ENCODE measurements around the gene OBI1.

The OBI1 gene

DNA sequence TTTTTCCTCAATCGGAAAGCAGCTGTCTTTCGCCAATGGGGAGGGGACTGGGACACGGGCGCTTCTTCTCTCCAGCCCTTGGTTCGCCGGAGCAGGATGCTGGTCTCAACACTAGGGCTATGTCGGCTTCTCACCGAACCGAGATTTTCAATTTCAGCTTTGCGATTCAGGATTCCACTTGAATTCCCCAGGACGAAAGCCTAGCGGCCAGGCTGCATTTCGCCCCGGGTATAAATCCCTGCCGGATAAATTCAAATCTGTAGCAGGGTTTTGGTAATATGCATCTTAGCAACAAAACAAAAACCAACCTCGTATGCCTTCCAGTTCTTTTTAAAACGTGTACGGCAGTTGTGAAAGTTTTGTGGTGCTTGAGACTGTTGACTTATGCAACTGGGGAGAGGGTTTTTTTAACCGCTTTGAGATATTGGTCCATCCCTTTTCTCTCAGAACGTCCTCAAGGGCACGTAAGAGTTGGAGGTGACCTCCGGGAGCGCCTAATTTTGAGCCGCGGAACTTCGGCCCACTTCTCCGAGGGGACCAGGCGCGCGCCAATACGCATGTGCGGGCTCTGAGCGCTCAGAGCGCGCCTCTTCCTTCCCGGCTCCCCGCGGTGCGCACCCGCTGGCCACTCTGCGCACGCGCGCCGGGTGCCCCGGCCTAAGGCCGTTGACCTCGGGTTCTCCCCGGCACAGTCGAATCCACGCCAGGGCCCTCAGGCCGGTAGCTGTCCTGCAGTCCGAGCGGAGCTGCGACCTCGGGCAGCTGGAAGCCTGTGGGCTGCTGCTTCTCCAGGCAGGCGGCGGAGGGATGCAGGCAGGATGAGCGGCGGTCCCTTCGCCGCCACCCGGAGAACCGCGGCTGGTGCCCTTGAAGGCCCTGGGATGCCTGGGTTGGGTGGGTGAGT, 63.2 kb downstream of the OBI1 start:
- TF ChIP-seq, protein P1, sequence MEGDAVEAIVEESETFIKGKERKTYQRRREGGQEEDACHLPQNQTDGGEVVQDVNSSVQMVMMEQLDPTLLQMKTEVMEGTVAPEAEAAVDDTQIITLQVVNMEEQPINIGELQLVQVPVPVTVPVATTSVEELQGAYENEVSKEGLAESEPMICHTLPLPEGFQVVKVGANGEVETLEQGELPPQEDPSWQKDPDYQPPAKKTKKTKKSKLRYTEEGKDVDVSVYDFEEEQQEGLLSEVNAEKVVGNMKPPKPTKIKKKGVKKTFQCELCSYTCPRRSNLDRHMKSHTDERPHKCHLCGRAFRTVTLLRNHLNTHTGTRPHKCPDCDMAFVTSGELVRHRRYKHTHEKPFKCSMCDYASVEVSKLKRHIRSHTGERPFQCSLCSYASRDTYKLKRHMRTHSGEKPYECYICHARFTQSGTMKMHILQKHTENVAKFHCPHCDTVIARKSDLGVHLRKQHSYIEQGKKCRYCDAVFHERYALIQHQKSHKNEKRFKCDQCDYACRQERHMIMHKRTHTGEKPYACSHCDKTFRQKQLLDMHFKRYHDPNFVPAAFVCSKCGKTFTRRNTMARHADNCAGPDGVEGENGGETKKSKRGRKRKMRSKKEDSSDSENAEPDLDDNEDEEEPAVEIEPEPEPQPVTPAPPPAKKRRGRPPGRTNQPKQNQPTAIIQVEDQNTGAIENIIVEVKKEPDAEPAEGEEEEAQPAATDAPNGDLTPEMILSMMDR (IDR thresholded peaks at IDR 0.05), result no peak

DNA sequence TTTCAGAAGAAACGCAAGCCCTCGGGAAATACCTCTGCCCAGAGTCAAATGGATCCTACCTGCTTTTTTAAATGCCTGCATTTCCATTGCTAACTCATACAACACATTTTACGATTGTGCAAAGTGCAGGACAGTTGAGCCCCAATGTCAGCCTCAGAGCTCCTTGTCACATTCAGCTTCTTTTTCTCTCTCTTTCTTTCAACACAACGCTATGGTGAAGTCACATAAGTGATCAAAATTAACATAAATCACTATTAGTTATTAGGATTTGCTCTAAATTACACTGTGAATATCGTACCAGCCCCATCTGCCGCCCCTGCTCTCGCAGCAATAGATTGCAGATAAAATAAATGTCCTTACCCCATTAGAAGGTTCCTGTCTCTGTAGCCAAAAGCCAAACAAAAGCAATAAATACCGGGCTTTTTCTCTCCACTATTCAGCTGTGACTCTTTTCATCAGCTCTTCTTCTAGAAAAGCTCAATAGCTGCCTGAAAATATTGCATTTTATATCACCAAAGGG, 64.4 kb downstream of the OBI1 start:
- TF ChIP-seq, protein P1 (IDR thresholded peaks at IDR 0.05), result no peak

- TF ChIP-seq, protein P1 (IDR thresholded peaks at IDR 0.05), result no peak
Observed at GRCh38 chr13:78593652-78594455, 65.1 kb downstream of the OBI1 start.

DNA sequence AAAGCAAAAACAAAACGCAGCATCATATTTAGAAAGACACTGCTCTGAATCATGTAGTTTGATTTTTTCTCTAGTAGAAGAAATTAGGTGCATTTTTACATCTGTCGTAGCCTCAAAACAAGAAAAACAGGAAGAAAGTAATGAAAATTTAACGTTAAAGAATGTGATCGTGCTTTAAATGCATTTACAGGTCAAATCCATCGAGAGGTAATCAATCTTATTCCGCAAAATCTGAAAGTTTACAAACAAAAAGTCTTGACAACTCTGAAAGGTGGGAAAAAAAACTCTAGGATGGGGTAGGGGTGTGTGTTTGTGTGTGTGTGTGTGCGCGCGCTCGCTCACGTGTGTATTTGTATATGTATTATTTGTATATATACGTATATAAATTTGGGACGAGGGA, 65.8 kb downstream of the OBI1 start:
- TF ChIP-seq, protein P1 (IDR thresholded peaks at IDR 0.05), result no peak

DNA sequence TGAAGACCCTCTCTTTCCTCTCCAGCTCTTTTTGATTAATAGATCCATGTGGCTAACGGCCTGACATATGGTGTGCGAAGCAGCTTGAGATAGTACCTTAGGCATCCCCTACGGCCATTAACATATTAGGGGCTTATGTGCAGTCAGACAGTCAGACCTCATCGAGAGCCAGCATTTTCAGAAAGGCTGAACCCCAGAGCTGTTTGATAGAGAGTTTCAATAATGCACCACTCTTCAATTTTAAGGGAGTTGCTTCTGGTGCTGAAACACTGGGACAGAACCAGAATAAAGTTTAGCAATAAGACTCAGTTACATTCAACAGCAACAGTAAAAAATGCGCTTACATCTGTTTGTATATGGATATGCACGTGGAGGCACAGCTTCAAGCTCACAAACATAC, 66.4 kb downstream of the OBI1 start:
- TF ChIP-seq, protein P1 (IDR thresholded peaks at IDR 0.05), result no peak

GRCh38 chr13:78589206-78589605, 69.7 kb downstream of the OBI1 start:
- TF ChIP-seq, protein P1 (IDR thresholded peaks at IDR 0.05), result no peak

DNA sequence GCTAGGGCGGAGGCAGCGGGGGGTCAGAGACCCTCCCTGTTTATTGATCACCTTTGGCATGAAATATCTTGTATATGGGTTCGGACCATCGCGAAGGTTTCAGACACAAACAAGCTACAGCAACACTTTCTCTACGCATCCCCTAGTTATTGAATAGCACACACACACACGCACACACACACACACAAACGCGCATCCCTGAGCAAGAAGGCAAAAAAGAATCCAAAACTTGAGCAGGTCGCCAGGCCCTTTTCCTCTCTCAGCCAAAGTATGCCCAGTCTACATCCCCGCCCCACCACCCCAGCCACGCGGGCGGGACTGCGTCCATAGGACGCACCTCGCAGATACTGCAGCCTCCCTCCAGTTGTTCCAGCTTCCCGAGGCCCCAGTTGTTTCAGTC, 71.6 kb downstream of the OBI1 start:
- TF ChIP-seq, protein P1 (IDR thresholded peaks at IDR 0.05), result no peak

Data from LNCAP (cell line).